ENCODE data around the gene TMEM242.
"Not testable (repeated sequence)": the region's sequence is repeated elsewhere in the genome, so short reads cannot be mapped to it uniquely, and the experiment has no call there.

The TMEM242 gene

DNA sequence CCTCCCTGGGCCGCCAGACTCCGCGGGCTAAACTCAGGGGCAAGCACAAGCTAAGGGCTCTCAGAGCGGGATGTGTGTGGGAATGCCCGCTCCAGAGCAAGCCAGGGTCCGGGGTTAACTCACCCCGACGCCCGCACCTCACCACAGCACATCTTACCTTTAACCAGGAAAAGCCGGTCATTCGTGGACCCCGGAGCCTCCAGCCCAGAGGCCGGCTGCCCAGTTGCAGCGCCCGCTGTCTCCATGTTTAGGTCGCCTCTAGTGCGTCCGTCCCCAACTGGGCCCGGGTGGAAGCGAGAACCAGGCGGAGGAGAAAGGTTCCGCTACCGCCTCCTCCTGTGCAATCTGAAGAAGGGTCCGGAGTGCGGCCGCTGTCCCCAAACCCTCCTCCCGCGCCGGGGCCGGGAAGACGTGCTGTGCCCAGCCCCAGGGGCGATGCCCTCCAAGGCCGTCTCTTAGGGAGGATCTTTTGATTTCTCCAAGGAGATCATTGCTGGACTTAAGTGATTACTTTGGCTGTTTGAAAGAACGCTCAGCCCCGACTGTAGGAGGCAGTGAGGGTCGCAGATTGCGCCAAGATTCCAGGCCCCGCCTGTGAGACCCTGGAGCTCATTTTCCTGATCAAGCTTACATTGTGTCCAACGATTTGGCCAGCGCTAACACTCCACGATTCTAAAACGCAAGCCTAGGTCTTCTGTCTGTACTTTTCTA is at the start of gene TMEM242:
TSS of gene TMEM242 (minus strand) at position 265 of the 711 bp plus-strand sequence. CDS start at position 245, 20 bp downstream.
- no peak for DNase-seq

DNA sequence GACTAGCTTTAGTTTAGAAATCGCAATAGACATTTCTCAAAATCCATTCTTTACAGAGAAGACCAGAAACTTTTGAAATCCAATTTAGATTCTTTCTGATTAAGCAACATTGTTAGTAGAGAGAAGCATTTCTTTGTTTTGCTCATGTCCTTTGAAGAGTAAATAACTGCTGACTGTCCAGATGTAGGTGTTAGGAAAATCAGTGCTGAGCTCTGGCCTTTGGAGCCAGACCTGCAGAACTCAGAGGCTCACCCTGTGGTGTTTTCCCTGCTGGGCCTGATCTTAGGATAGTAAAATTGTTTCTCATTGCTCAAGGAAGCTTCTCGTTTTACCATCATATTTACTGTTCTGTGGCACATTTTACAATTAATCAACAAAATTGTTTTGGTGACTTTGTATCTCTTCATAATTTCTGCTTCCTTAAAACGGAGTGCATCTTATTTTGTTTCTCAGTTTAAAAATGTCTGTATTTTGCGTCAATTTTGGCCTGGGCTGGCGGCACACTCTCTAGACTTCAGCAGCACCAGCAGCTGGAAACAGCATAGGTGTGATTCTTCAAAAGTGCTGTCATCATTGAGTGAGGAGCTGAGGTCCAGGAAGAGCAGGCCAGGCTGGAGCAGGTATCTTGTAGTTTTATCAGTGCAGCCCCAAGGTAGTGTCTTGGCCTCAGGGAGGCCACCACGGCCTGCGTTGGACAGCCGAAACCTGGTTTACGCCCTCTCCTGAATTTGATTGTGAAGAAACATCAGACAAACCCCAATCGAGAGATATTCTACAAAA is 49.4 kb upstream of the TMEM242 start:
- DNase-seq: no peak

DNA sequence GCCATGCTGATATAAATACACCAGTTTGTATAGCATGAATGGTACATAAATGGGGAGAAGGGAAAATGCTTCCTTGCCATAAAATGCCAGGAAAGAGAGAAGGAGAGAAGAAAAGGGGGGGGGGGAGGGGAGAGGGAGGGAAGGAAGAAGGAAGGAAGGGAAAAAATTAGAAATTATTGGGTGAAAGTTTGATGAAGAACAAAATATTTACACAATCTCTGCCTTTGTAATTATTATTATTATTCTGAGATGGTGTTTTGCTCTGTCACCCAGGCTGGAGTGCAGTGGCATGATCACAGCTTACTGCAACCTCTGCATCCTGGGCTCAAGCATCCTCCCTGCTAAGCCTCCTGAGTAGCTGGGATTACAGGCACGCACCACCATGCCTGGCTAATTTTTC is 47.4 kb upstream of the TMEM242 start:
- no peak for DNase-seq

DNA sequence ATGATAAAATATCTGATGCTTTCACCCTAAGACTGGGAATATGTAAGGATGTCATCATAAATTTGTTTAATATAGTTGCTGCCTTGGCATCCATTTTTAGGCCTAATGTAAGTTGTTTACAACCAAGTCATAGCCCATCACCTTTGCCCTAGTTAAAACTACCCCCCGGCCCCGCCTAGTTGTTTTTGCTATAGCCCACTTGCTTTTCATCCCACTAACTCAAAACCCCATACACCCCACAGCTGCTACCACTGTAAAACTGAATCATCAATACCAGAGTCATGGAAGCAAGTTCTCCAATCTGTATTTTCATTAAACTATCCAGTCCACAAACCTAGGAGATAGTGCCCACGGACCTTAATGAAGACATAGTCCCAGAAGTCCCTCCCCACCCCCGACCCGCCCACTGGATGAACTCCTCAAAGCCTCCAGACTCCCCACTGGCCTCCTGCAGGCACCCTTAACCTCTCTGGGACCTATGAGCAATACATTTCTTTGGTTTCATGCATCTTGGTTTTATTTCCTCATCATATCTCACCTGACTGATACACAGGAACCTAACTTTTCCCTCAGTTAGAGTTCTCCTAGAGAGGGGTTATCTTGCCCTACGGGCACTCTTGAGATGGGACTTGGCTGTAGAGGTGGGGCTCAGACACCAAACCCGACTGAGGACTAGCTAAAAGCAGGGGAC is 45.2 kb upstream of the TMEM242 start:
- DNase-seq: no peak

DNA sequence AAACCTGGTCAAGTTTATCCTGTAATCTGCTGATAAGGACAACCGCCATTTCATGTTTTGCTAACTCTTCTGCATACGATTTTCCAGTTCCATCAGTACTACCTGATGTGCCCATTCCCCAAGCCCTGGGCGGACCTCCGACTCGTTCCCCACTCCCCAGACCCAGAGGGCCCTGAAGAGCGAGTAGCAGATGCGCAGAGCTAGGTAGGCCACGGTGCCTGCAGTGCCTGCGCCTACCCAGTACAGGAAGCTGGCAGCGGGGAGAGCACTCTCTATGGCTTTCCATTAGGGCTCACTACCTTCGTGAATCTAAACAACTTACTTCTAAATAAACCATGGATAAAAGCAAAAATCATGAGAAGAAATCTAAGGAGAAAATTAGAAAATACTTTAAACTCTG is 43.3 kb upstream of the TMEM242 start:
- DNase-seq: no peak

DNA sequence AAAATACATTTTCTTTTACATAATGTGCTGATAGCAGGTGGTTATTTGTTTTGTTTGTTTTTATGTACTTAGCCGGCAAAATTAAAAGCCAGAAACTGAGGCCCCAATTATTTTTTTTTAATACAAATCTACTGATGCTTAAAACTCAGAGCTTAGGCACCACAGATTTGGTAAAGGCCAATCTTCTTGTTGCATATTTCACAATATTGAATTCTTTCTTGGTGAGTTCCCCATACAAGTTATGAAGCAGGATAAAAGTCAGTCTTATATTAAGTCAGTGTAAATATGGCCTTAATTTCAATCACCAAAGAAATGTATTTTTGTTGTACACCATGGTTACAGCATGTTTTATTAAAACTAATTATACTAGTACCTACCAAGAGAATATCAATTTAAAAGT is 41.4 kb upstream of the TMEM242 start:
- DNase-seq: no peak

DNA sequence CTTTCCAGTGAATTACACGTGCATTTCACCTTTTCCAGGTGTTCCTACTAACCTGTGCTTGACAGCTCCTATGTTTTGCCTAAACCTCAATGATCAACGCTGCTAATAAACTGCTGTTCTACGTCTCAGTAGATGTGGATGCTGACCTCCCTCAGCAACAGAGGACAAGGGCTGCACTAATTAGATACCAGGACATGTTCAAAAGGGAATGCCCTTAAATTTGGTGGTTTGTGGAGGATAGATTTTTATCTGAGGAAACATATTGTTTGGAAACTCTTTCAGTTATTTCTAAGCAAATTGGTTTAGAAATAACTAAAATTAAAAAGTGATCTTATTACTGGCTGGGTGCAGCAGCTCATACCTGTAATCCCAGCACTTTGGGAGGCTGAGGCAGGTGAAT is 38.6 kb upstream of the TMEM242 start:
- DNase-seq: no peak

DNA sequence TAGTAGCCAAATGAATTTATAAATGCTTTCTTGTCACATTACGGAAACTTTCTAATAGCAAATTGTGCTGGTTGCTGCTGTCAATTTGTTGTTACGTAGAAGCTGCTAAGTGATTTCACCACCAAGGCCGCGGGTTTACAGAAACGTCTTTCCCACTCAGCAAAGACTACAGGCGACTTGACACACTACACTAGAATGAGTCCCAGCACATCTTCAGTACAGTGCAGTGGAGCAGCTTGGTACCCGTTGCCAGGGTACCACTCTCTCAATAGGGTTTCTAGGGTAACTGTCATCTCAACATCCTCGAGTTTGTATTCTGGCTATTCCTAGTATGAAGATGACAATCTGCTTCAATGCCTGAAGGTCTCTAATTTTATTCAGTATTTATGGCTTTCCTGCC is 35.0 kb upstream of the TMEM242 start:
- no peak for DNase-seq

DNA sequence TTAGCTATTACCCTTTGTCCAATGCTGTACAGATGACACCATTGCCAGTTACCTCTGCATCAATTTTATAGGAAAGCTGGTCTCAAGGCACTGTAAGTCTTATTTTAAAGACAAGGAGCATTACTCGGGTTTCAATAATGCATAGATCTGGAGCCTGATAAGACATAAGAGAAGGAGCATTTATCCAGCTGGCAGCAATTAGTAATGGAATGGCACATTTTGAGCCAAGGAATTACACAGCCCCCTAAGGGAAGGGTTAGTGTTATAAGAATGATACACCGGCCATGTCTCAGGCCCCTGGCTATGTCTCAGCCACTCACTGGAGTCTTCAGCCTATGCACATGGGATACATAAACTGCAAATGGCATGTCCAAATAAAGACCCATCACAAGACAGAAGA is 23.1 kb upstream of the TMEM242 start:
- DNase-seq: no peak

DNA sequence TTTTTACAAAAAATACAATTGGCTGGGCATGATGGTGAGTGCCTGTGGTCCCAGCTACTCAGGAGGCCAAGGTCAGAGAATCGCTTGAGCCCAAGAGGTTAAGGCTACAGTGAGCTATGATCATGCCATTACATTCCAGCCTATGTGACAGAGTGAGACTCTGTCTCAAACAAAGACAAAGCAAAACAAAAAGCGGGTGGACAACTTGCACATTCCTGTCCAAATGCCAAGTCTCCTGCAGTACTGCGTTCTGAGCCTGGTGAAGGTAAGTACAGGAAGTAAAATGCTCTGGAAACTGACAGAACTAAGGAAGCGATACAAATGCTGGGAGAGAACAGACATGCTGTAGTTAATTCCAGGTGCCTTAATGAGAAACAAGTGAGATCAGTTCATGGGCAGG is 20.4 kb upstream of the TMEM242 start:
- DNase-seq: no peak

DNA sequence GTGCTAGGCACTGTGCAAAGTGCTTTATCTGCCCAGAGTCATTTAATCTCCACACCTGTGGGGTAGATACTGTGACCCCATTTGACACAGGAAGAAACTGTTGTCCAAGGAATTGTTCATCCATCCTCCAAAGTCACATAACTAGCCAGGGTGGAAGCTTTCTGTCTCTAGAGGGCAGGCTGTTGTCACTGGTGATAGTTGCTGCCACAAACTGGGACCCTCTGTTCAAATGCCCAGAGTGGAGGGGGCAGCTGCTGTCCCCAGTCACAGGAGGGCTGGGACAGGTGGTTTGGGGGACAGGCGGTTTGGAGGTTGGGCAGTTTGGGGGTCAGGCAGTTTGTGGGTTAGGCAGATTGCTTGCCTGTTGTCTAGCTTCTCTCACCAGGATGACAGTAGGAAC is 16.1 kb upstream of the TMEM242 start:
- no peak for DNase-seq

DNA sequence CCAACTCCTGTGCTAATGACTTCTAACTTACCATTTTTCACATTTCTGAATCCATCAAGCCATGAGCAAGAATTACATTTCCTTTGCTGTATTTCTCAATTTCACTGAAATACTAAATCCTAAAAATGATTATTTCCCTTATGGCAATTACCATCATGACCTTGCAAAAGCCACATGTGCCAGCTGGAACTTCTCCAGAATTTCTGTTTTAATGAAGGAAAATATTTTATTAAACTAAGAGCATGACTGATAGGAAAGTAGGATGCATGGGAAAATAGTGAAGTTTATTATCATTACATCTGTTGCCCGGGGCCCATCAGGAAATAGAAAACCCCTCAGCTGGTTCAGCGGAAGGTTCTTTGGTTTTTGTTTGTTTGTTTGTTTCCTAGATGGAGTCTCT is 14.4 kb upstream of the TMEM242 start:
- no peak for DNase-seq

DNA sequence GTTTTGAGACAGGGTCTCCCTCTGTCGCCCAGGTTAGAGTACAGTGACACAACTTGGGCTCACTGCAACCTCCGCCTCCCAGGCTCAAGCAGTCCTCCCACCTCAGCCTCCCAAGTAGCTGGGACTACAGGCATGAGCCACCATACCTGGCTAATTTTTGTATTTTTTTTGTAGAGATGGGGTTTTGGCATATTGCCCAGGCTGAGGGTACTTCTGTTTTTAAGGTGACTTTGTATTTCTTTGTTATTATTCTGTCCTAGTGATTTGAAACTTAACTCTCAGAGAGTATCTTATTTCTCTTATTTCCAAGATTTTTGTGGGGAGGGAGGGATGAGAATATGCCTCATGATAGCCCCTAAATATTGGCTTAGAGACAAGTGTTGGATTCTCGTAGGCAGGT is 14.0 kb upstream of the TMEM242 start:
- not testable (repeated sequence) for DNase-seq

DNA sequence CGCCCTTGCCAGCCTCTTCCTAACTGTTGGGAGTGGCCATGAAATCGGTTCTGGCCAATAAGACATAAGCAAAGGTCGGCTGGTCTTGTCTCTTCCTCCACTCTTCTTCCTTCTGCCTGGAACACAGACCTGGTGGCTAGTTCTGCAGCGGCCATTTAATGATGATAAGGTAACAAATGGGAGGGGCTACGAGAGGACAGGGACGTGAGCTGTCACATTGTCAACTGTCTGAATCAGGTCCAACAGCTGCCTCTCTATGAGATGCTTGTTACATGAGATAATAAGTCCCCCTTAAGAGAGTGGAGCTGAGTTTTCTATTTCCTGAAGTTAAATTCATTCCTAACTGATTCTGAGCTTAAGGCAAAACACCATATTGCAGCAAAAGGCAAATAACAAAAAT is 12.5 kb upstream of the TMEM242 start:
- DNase-seq: no peak

DNA sequence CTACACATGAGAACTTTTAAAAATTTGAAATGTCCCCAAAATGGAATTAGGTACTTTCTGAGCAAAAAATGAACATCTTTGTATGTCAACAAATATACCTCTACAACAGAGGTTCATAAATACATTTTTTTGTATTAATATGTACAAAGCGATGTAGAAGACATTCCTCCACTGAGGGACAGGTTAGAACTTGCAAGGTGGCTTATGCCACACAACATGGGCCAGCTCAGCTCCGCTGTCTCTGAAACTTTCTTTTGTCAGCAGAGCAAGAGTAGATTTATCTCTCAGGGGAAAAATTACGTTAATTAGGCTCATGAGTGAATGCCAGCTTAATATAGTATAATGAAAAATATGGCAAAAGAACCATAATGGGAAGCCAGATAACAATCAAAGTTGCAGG is 10.6 kb upstream of the TMEM242 start:
- DNase-seq: no peak

DNA sequence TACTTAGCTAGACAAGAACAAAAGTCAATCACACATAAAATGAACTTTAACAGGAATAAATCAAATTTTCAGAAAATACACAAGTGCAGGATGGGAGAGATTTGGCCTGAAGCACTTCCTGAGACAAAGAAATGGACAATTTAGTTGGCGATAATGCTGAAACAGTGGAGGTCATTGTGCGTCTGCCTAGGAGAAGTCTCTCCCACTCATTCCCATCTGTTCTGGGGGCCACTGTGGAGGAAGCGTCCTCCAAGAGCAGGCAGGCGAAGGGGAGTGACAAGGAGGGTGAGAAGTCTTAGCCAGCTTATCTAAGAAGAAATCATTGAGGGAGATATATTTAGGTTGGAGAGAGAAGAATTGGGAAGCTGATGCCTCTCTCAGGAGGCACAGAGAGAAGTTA is 10.2 kb upstream of the TMEM242 start:
- no peak for DNase-seq

DNA sequence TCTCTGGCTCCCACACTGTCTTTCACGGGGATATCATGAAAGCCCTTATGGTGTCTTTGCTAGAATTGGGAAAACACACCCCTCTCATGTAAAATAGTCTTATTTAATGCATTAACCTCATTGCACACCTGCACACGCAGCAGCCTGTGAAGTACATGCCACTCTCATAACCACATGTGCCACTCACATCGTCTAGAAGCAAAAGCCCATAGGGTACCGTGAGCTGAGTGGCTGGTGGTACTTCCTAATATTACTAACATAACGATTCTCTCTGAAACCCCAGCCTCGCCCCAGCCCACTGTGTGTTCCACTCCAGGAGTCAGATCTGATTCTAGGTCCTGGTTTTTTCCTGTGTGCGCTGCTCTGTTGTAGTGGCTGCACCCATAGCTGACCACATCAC is 9.5 kb upstream of the TMEM242 start:
- no peak for DNase-seq

DNA sequence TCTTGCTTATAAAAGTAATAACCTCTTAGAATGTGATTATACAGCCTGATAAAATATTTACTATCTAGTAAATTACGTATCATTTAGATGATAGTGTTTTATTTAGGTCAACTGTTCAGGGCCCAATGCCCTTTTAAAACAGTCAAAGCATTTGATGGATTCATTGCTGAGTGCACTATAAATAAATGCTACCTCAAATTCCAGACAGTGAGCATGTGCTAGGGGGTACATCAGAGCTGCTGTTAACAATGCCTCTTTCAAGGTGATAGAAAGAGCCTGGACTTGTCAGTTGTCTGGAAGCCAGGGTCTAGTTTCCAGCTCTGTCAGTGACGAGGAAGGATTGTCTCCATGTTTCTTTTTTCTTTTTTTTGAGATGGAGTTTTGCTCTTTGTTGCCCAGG is 7.5 kb upstream of the TMEM242 start:
- no peak for DNase-seq

DNA sequence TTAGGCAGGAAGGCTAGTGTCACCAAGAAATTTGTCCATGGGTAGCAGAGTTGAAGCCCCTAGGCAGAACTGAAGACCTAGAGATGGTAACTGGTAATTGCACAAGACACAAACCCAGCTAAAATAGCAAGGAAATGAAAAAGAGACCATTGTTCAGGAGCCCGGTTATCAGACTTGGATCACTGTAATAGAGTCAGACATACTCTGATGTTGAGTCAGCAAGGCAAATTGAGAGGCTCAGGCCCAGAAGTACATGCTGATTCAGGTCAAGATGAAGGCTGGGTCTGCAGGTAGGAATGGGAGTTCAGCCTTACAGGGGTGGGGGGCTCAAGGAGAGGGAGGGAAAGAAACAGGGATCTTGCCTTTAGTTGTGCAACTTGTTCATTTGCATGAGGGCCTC is 6.5 kb upstream of the TMEM242 start:
- no peak for DNase-seq

DNA sequence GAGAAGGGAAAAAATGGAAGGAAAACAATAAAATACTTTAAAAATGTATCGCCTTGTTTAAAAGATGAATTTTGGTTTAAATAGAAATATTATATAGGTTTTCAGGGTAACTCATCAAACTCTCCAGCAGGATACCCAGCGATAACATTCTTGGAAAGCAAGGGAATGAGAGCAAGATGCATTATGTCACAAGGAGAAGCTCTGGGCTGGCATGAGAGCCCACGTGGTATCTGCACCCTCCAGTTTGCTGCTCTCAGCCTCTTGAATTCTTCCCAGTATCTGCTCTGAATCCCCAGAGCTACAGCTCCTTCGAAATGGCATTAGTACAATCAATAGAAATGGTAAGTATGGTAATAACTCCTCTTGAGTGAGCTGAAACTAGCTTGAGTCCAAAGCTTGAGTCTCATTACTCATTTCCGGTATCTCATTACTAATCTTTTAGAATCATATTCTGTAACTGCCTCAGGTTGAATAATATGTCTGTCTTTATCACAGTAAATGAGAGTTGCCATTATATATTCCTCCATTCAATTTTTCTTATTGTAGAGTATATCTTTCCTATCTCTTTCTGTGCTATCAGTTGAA is 4.9 kb upstream of the TMEM242 start:
- no peak for DNase-seq

DNA sequence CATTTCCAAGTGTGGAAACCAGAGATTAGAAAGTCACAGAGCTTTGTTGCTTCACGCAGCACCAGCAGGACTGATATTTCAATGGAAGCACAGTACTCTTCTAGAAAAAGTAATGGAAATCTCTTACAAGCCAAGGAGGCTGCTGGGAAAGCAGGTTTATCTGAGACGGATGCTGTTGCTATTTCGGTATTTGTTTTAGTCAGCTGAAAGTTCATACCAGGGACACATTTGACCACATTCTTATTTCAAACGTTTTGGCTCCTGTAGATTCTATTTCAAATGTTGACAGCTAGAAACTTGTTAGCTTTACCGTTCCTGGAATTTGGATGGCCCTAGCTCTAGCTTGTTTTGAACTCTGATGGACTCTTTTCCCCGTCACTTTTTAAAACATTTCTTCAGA is 3.7 kb upstream of the TMEM242 start:
- no peak for DNase-seq

DNA sequence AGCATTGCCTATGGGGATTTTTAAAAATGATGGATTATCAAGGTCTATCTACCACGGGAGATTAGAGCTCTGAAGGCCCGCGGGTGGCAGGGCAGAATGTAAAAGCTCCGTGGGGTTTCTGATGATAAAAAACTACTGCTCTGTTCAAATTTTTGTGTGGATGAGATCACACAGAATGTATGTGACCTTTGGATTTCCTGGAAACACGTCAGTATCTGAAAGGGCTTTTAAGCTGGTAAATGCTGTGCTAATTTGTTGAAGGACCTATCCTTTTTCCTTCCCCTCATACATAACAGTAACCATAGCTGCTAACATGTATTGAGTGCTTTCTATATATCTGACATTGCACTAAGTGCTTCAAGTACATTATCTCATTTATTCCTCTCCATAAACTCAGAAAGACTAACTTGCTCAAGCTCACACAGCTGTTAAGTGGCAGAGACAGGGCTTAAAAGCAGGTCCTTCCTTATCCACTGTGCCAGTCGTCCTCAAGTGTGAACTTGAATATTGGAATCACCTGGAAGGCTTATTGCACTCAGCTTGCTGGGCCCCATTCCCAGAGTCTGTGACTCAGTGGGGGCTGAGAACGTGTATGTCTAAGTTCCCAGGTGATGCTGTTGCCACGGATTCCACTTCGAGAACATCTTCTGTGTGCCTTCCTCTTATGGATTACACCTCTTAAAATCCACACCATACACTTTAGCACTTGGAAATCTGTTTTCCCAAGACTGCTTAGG is 1.9 kb upstream of the TMEM242 start:
- no peak for DNase-seq

DNA sequence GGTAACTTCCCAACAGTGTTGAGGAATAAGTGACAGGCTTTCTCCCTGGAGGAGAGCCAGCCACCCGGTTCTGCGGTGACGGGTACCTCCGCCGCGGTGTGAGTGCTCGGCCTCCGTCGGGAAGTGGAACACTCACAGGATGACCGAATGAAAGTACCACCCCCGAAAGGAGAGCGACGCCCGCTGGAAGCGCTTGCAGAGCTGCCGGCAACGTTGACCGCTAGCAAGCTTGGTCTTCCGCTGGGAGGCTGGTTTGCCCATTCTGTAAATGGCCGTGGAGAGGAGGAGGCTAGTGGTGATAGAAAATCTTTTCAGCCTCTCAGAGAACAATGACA is 614 bp upstream of the TMEM242 start:
- no peak for DNase-seq
